B cell (primary cell): ENCODE measurements around the gene UPB1. TPM values are rescaled to one million over a fixed set of nuclear protein-coding genes. Genes with fewer than 3 reads are reported as not detected.

Experiments
- ATAC-seq: fragments of 200-7000 bp; cut with Tn5 transposase; one replicate; pipeline ENCODE4 v1.10.0; 2021; ENCODE audit warnings: low read depth, mild to moderate bottlenecking, moderate number of reproducible peaks, moderate library complexity
- CTCF ChIA-PET: fragments of 350-600 bp; sonication (Branson Sonifier 250); formaldehyde crosslinking; loops from one replicate; lab custom pipeline; 2021; ENCODE audit warnings: antibody characterized with exemption, inconsistent platforms; lab: Charles Lee
- POLR2A ChIA-PET: fragments of 350-600 bp; sonication (Branson Sonifier 250); formaldehyde crosslinking; loops from one replicate; lab custom pipeline; 2021; ENCODE audit warnings: antibody characterized with exemption; lab: Charles Lee
- DNase-seq: peaks from one replicate; pipeline ENCODE4 v3.0.0; 2013
- H2AFZ ChIP-seq: 2 replicates; pipeline ENCODE4 v1.6.1; 2012; ENCODE audit warnings: mild to moderate bottlenecking, low read depth, low read length; ENCODE audit not compliant: insufficient read depth, poor library complexity, severe bottlenecking
- H3K27ac ChIP-seq, 2 donors: 1 replicate in 1 of 2; 2 replicates in 1 of 2; pipeline ENCODE4 v1.5.1; 2012 to 2013; ENCODE audit warnings: low read length in 2 of 2, mild to moderate bottlenecking in 2 of 2, moderate library complexity in 1 of 2
- H3K27me3 ChIP-seq, 4 experiments: fragments of 200-600 bp in 1 of 4; sonication (generic) in 1 of 4; replicated peaks in 1 of 4; 1 replicate in 2 of 4; 2 replicates in 2 of 4; pipeline versions ENCODE4 v1.6.1 to v1.7.0; 2013 to 2016; ENCODE audit warnings: low read length in 3 of 4, mild to moderate bottlenecking in 2 of 4, mixed read lengths in 1 of 4, moderate library complexity in 1 of 4; ENCODE audit not compliant: insufficient read depth in 4 of 4, control insufficient read depth in 3 of 4; ENCODE audit errors: control extremely low read depth in 1 of 4
- H3K36me3 ChIP-seq, 2 experiments: replicated peaks in 1 of 2; 1 replicate in 1 of 2; 2 replicates in 1 of 2; pipeline versions ENCODE4 v1.6.1 to v1.7.1; 2013; ENCODE audit warnings: low read length in 1 of 2; ENCODE audit not compliant: insufficient read depth in 2 of 2, control insufficient read depth in 1 of 2; ENCODE audit errors: control extremely low read depth in 1 of 2, extremely low read depth in 1 of 2
- H3K4me1 ChIP-seq, 2 donors: fragments of 200-600 bp in 1 of 2; sonication (generic) in 1 of 2; 1 replicate in 1 of 2; 2 replicates in 1 of 2; pipeline versions ENCODE4 v1.5.1 to v1.6.1; 2013 to 2017; ENCODE audit warnings: low read length in 2 of 2; ENCODE audit not compliant: control insufficient read depth in 2 of 2, insufficient read depth in 2 of 2
- H3K4me2 ChIP-seq: replicated peaks from 2 replicates; pipeline ENCODE3; 2012; ENCODE audit warnings: mild to moderate bottlenecking, low read depth, low read length; ENCODE audit not compliant: poor library complexity, severe bottlenecking
- H3K4me3 ChIP-seq, 5 experiments: fragments of 200-600 bp in 1 of 5; sonication (generic) in 1 of 5; 1 replicate in 3 of 5; 2 replicates in 2 of 5; pipeline versions ENCODE4 v1.5.1 to v1.7.0; 2011 to 2016; ENCODE audit warnings: low read length in 4 of 5, mild to moderate bottlenecking in 4 of 5, low read depth in 2 of 5, control low read depth in 1 of 5, moderate library complexity in 1 of 5; ENCODE audit not compliant: insufficient read depth in 1 of 5; ENCODE audit errors: control extremely low read depth in 1 of 5, extremely low read depth in 1 of 5
- H3K79me2 ChIP-seq: fragments of 200-600 bp; sonication (generic); one replicate; pipeline ENCODE4 v1.6.0; 2016; ENCODE audit warnings: low read length; ENCODE audit not compliant: control insufficient read depth, insufficient read depth
- H3K9ac ChIP-seq: fragments of 200-600 bp; sonication (generic); 2 replicates; pipeline ENCODE4 v1.6.1; 2017; ENCODE audit warnings: mild to moderate bottlenecking, low read length, moderate library complexity
- H3K9me3 ChIP-seq, 3 donors: one replicate each; pipeline versions ENCODE4 v1.6.1 to v1.7.1; 2013; ENCODE audit warnings: low read length in 2 of 3; ENCODE audit not compliant: control insufficient read depth in 2 of 3, insufficient read depth in 1 of 3; ENCODE audit errors: control extremely low read depth in 1 of 3
- H4K20me1 ChIP-seq: 2 replicates; pipeline ENCODE4 v1.6.0; 2012; ENCODE audit warnings: mild to moderate bottlenecking, low read length; ENCODE audit not compliant: insufficient read depth, control insufficient read depth, poor library complexity, severe bottlenecking
- H3K27ac Mint-ChIP-seq: one replicate; pipeline ENCODE4 v1.8.0; 2021; ENCODE audit warnings: mixed read lengths
- H3K27me3 Mint-ChIP-seq: one replicate; pipeline ENCODE4 v1.8.0; 2021; ENCODE audit warnings: mixed read lengths
- H3K4me1 Mint-ChIP-seq: one replicate; pipeline ENCODE4 v1.8.0; 2021; ENCODE audit warnings: mixed read lengths
- H3K4me3 Mint-ChIP-seq: one replicate; pipeline ENCODE4 v1.8.0; 2021; ENCODE audit warnings: mixed read lengths
- H3K9me3 Mint-ChIP-seq: one replicate; pipeline ENCODE4 v1.8.0; 2022; ENCODE audit warnings: mixed read lengths; ENCODE audit not compliant: insufficient read depth
- CTCF ChIP-seq: fragments of 200-600 bp; IDR thresholded peaks from one replicate; pipeline ENCODE4 v1.8.0; 2022; ENCODE audit warnings: antibody characterized with exemption, mild to moderate bottlenecking
- WGBS: methylation state at CpG from one replicate; pipeline ENCODE4 v1.1.5; 2013; ENCODE audit warnings: missing lambda C conversion rate; ENCODE audit not compliant: insufficient coverage; 5-methylcytosine and 5-hydroxymethylcytosine counted together
- intact Hi-C: fragments of 100-400 bp; cut with micrococcal nuclease; formaldehyde crosslinking; loops from one replicate; pipeline ENCODE4 v1.10.0; 2022
- polyA plus RNA-seq: library from polyadenylated mRNA; depleted of rRNA; stranded (reverse); fragments of >200 nt; gene quantifications from 2 replicates; pipeline ENCODE4 v1.2.3, GENCODE V29; 2012
- total RNA-seq, 2 donors: library from RNA; stranded (reverse); fragments of 120-200 nt in 1 of 2; gene quantifications; 1 replicate in 1 of 2; 2 replicates in 1 of 2; pipeline versions ENCODE4 v1.2.3 to v1.2.4, GENCODE V29; 2013 to 2022

The UPB1 gene
- total and polyA plus RNA-seq, 2 donors (not counting 1 experiment from before 2014, with no cell fraction given) = 1.2 to 4.0 TPM

- Histone ChIP-seq H2AFZ (no peak overlapping the region), H3K4me3 (no peak overlapping the region), H3K36me3 (no peaks in the 10 kb centered on the region), H3K4me1 (peaks cover 9 to 17% of the 10 kb centered on the region in 2 donors), H4K20me1 (no peaks in the 10 kb centered on the region), H3K27me3 (no peaks in the 10 kb centered on the region), H3K9ac (no peak overlapping the region), H3K79me2 (no peaks in the 10 kb centered on the region), H3K9me3 (no peaks in the 10 kb centered on the region), H3K4me2 (no peak overlapping the region), H3K27ac (no peak overlapping the region)
- Mint-ChIP-seq H3K9me3 (no peaks in the 10 kb centered on the region), H3K4me1 (peaks cover 16% of the 10 kb centered on the region), H3K4me3 (no peak overlapping the region), H3K27me3 (no peaks in the 10 kb centered on the region), H3K27ac (no peak overlapping the region)
- intact Hi-C loops = loop anchor here (5.0 kb wide), 1 partner anchor 37 kb away; no protein-coding TSS in a partner anchor
- CTCF ChIA-PET = interaction anchor here (1.2 to 1.3 kb wide), 2 partner anchors 8 to 28 kb away, joined by 3 to 5 read pairs; no protein-coding TSS in a partner anchor
- TF ChIP-seq CTCF = no peak
- ATAC-seq (no peak), DNase-seq (no peak)
- no CpG with 5 or more reads among the region's 5 CpGs for WGBS
- POLR2A ChIA-PET = interaction anchor here (0.7 kb wide), 1 partner anchor 47 kb away, joined by 3 read pairs; the partner anchor contains the start of gene ADORA2A
Measured at GRCh38 chr22:24474649-24475255, 20.4 kb upstream of the UPB1 start.

GRCh38 chr22:24481641-24482040 is 13.5 kb upstream of the UPB1 start:
- Histone ChIP-seq H3K9me3 (no peaks in the 10 kb centered on the region), H3K4me2 (no peak overlapping the region), H3K79me2 (no peaks in the 10 kb centered on the region), H3K9ac (no peak overlapping the region), H3K27ac (no peak overlapping the region), H3K4me1 (no peaks in the 10 kb centered on the region), H3K36me3 (no peaks in the 10 kb centered on the region), H3K27me3 (no peaks in the 10 kb centered on the region), H3K4me3 (no peak overlapping the region), H2AFZ (no peak overlapping the region), H4K20me1 (no peaks in the 10 kb centered on the region)
- no CpG with 5 or more reads among the region's 1 CpG for WGBS
- no peaks in the 10 kb centered on the region for H3K9me3 Mint-ChIP-seq
- POLR2A ChIA-PET = no interaction called here
- no peak for ATAC-seq
- peaks cover 8% of the 10 kb centered on the region for H3K4me1 Mint-ChIP-seq
- no peak for DNase-seq
- H3K27me3 Mint-ChIP-seq = peaks cover 5% of the 10 kb centered on the region
- CTCF ChIA-PET = interaction anchor here (0.7 to 2.0 kb wide), 4 partner anchors 8 to 61 kb away, joined by 3 to 5 read pairs (median 4); no protein-coding TSS in a partner anchor
- H3K4me3 Mint-ChIP-seq = no peak overlapping the region
- intact Hi-C loops = no loop called here
- TF ChIP-seq CTCF = no peak
- H3K27ac Mint-ChIP-seq = no peak overlapping the region
